OCI-M2 (cell line): ENCODE data around the gene TDG.
"Not testable (repeated sequence)": the region's sequence is repeated elsewhere in the genome, so short reads cannot be mapped to it uniquely, and the experiment has no call there.

ENCODE experiments used
- DNase-seq: peaks from one replicate; lab custom pipeline; 2025; ENCODE audit not compliant: unreplicated experiment; lab: John Stamatoyannopoulos, UW

TDG gene

GRCh38 chr12:104012331-104012730 lies 46.7 kb downstream of the TDG start:
- no peak for DNase-seq

DNA sequence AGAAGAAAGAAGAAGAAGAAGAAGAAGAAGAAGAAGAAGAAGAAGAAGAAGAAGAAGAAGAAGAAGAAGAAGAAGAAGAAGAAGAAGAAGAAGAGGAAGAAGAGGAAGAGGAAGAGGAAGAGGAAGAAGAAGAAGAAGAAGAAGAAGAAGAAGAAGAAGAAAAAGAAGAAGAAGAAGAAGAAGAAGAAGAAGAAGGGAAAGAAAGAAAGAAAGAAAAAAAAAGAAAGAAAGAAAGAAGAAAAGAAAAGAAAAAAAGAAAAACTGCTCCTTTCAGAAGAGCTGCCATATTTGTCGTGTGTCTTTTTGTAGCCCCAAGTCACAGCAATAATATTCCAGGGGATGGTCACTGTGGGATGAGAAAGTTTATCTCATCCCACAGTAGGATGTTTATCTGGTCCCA lies 56.2 kb downstream of the TDG start:
- not testable (repeated sequence) for DNase-seq

- no peak for DNase-seq
Observed at GRCh38 chr12:104022786-104023185, 57.1 kb downstream of the TDG start.

GRCh38 chr12:104023710-104024109 lies 58.0 kb downstream of the TDG start:
- no peak for DNase-seq

DNA sequence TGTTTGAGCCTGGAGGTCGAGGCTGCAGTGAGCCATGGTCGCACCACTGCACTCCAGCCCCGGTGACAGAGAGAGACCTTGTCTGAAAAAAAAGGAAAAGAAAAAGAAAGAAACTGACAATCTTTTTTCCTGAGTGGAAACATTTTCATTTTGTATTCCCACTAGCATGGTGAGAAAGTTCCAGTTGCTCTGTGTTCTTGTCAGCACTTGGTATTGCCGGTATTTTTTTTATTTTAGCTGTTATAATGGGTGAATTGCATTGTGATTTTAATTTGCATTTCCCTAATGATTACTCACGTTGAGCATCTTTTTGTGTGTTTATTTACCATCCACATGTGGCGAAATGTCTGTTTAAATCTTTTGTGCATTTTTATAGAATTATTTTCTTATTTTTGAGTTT lies 58.7 kb downstream of the TDG start:
- no peak for DNase-seq

GRCh38 chr12:104025771-104026170 lies 60.1 kb downstream of the TDG start:
- no peak for DNase-seq

GRCh38 chr12:104026841-104027599 lies 61.3 kb downstream of the TDG start:
- no peak for DNase-seq

GRCh38 chr12:104030596-104030995 lies 64.9 kb downstream of the TDG start:
- DNase-seq: not testable (repeated sequence)

GRCh38 chr12:104036143-104036542 lies 70.5 kb downstream of the TDG start:
- DNase-seq: not testable (repeated sequence)
